Astrocyte (in vitro differentiated cells and primary cell): ENCODE results near the gene TGM3. TPM values are rescaled to one million over a fixed set of nuclear protein-coding genes. Genes with fewer than 3 reads are reported as not detected.

Experiments used
- DNase-seq: peaks from one replicate; pipeline ENCODE4 v3.0.0-alpha.2; 2010; ENCODE audit warnings: low read depth
- FAIRE-seq: peaks from 2 replicates; lab custom pipeline; 2011; peaks lifted over from hg19 to GRCh38; lab: Jason Lieb, UNC
- H2AFZ ChIP-seq: 2 replicates; pipeline ENCODE4 v1.6.0; 2012; ENCODE audit warnings: low read depth, low read length, inconsistent platforms
- H3K27ac ChIP-seq: 2 replicates; pipeline ENCODE4 v1.5.1; 2011; ENCODE audit warnings: low read depth, low read length, inconsistent platforms
- H3K27me3 ChIP-seq: 2 replicates; pipeline ENCODE4 v1.6.0; 2011; ENCODE audit warnings: low read length, inconsistent platforms; ENCODE audit not compliant: insufficient read depth
- H3K36me3 ChIP-seq: 2 replicates; pipeline ENCODE4 v1.5.1; 2011; ENCODE audit warnings: low read length, inconsistent platforms; ENCODE audit not compliant: insufficient read depth
- H3K4me1 ChIP-seq: 2 replicates; pipeline ENCODE4 v1.5.1; 2011; ENCODE audit warnings: low read length, inconsistent platforms; ENCODE audit not compliant: insufficient read depth
- H3K4me2 ChIP-seq: 2 replicates; pipeline ENCODE4 v1.6.0; 2012; ENCODE audit warnings: low read length, inconsistent platforms
- H3K4me3 ChIP-seq: 2 replicates; pipeline ENCODE4 v1.5.1; 2011; ENCODE audit warnings: low read depth, mild to moderate bottlenecking, low read length, inconsistent platforms; ENCODE audit not compliant: insufficient read depth
- H3K79me2 ChIP-seq: 2 replicates; pipeline ENCODE4 v1.6.0; 2012; ENCODE audit warnings: mild to moderate bottlenecking, low read length, inconsistent platforms; ENCODE audit not compliant: insufficient read depth
- H3K9ac ChIP-seq: 2 replicates; pipeline ENCODE4 v1.6.0; 2012; ENCODE audit warnings: mild to moderate bottlenecking, low read length, inconsistent platforms
- H3K9me3 ChIP-seq: 2 replicates; pipeline ENCODE4 v1.5.1; 2012; ENCODE audit warnings: low read depth, mild to moderate bottlenecking, low read length, inconsistent platforms; ENCODE audit not compliant: insufficient read depth
- H4K20me1 ChIP-seq: 2 replicates; pipeline ENCODE4 v1.6.0; 2012; ENCODE audit warnings: low read length, inconsistent platforms; ENCODE audit not compliant: insufficient read depth
- H3K27ac Mint-ChIP-seq: one replicate; pipeline ENCODE4 v1.8.0; 2021; ENCODE audit warnings: mild to moderate bottlenecking, mixed read lengths; ENCODE audit not compliant: unreplicated experiment
- H3K27me3 Mint-ChIP-seq: one replicate; pipeline ENCODE4 v1.8.0; 2021; ENCODE audit warnings: low read depth, mixed read lengths; ENCODE audit not compliant: unreplicated experiment
- H3K36me3 Mint-ChIP-seq: one replicate; pipeline ENCODE4 v1.8.0; 2021; ENCODE audit warnings: low read depth, mixed read lengths; ENCODE audit not compliant: unreplicated experiment
- H3K4me1 Mint-ChIP-seq: one replicate; pipeline ENCODE4 v1.8.0; 2021; ENCODE audit warnings: low read depth, mixed read lengths; ENCODE audit not compliant: unreplicated experiment
- H3K4me3 Mint-ChIP-seq: one replicate; pipeline ENCODE4 v1.8.0; 2021; ENCODE audit warnings: mild to moderate bottlenecking, moderate library complexity, mixed read lengths; ENCODE audit not compliant: unreplicated experiment
- H3K9me3 Mint-ChIP-seq: one replicate; pipeline ENCODE4 v1.8.0; 2021; ENCODE audit warnings: mild to moderate bottlenecking, mixed read lengths; ENCODE audit not compliant: unreplicated experiment
- EZH2 ChIP-seq: IDR thresholded peaks from 2 replicates; pipeline ENCODE4 v1.6.1; 2012; ENCODE audit warnings: mild to moderate bottlenecking, low read length, inconsistent platforms; ENCODE audit not compliant: insufficient read depth
- total RNA-seq: library from RNA; stranded (reverse); gene quantifications from 2 replicates; pipeline ENCODE4 v1.2.1, GENCODE V29; 2021
- TF ChIP-seq, protein P1 (sequence below): IDR thresholded peaks from 2 replicates; pipeline ENCODE4 v1.5.1; 2011; ENCODE audit warnings: low read depth, mild to moderate bottlenecking, inconsistent platforms, low read length, moderate library complexity; ENCODE audit not compliant: insufficient read depth

The TGM3 gene
- total RNA-seq, 1 donor from 2014 or later = not detected

DNA sequence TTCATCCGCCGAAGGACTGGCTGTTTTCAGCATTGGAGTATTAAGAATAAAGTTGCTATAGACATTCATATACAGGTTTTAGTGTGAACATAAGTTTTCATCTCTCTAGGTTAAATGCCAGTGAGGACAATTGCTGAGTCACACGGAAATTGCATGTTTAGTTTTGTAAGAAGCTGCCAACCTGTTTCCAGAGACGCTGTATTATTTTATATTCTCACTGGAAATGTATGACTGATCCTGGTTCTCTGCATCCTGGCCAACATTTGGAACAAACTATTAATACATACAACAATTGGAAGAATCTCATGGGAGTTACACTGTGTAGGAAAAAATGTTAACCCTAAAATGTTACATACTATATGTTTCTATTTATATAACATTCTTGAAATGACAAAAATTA is 68.2 kb downstream of the TGM3 start:
- H3K4me2 ChIP-seq = no peak overlapping the region
- H3K36me3 ChIP-seq = no peaks in the 10 kb centered on the region
- no peaks in the 10 kb centered on the region for H3K27me3 ChIP-seq
- H3K79me2 ChIP-seq = no peaks in the 10 kb centered on the region
- no peak overlapping the region for H2AFZ ChIP-seq
- H3K4me3 ChIP-seq = no peak overlapping the region
- no peaks in the 10 kb centered on the region for H3K4me1 ChIP-seq
- Mint-ChIP-seq H3K27me3 (peaks cover 2% of the 10 kb centered on the region), H3K27ac (no peak overlapping the region), H3K9me3 (peaks cover 6% of the 10 kb centered on the region), H3K4me1 (no peaks in the 10 kb centered on the region), H3K4me3 (no peak overlapping the region), H3K36me3 (no peaks in the 10 kb centered on the region)
- H3K9me3 ChIP-seq = no peaks in the 10 kb centered on the region
- H4K20me1 ChIP-seq = no peaks in the 10 kb centered on the region
- H3K27ac ChIP-seq = no peak overlapping the region
- no peak for DNase-seq
- no peak overlapping the region for H3K9ac ChIP-seq
- FAIRE-seq = no peak
- TF ChIP-seq, protein P1, sequence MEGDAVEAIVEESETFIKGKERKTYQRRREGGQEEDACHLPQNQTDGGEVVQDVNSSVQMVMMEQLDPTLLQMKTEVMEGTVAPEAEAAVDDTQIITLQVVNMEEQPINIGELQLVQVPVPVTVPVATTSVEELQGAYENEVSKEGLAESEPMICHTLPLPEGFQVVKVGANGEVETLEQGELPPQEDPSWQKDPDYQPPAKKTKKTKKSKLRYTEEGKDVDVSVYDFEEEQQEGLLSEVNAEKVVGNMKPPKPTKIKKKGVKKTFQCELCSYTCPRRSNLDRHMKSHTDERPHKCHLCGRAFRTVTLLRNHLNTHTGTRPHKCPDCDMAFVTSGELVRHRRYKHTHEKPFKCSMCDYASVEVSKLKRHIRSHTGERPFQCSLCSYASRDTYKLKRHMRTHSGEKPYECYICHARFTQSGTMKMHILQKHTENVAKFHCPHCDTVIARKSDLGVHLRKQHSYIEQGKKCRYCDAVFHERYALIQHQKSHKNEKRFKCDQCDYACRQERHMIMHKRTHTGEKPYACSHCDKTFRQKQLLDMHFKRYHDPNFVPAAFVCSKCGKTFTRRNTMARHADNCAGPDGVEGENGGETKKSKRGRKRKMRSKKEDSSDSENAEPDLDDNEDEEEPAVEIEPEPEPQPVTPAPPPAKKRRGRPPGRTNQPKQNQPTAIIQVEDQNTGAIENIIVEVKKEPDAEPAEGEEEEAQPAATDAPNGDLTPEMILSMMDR = no peak
- TF ChIP-seq EZH2 = no peak

DNA sequence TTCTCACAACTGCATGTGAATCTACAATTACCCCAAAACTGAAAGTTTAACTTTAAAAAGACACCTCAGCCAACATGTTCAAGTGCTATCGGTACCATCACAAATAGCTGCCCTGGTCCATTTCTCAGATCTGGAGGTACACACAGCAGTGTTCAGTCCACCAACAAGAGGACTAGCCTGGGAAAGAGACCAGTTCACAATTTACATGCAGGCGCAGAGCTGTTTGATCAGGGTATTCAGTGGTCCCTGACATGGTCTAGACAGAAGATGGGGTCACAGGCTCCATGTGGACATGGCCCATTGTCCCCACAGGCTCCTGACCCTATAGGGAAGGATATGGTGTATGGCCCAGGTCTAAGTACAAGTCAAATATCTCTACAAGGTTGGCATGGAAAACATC is 69.3 kb downstream of the TGM3 start:
- no peak overlapping the region for H3K4me3 Mint-ChIP-seq
- no peak overlapping the region for H2AFZ ChIP-seq
- peaks cover 5% of the 10 kb centered on the region for H3K27me3 Mint-ChIP-seq
- DNase-seq (no peak), FAIRE-seq (no peak)
- H3K9ac ChIP-seq = no peak overlapping the region
- H3K36me3 Mint-ChIP-seq = no peaks in the 10 kb centered on the region
- H3K27me3 ChIP-seq = no peaks in the 10 kb centered on the region
- H3K27ac ChIP-seq = no peak overlapping the region
- H3K4me1 ChIP-seq = no peaks in the 10 kb centered on the region
- H3K79me2 ChIP-seq = no peaks in the 10 kb centered on the region
- TF ChIP-seq EZH2 = no peak
- TF ChIP-seq, protein P1 = no peak
- no peaks in the 10 kb centered on the region for H3K4me1 Mint-ChIP-seq
- no peaks in the 10 kb centered on the region for H4K20me1 ChIP-seq
- peaks cover 5% of the 10 kb centered on the region for H3K9me3 Mint-ChIP-seq
- no peak overlapping the region for H3K4me2 ChIP-seq
- H3K27ac Mint-ChIP-seq = no peak overlapping the region
- no peak overlapping the region for H3K4me3 ChIP-seq
- no peaks in the 10 kb centered on the region for H3K9me3 ChIP-seq
- H3K36me3 ChIP-seq = no peaks in the 10 kb centered on the region

DNA sequence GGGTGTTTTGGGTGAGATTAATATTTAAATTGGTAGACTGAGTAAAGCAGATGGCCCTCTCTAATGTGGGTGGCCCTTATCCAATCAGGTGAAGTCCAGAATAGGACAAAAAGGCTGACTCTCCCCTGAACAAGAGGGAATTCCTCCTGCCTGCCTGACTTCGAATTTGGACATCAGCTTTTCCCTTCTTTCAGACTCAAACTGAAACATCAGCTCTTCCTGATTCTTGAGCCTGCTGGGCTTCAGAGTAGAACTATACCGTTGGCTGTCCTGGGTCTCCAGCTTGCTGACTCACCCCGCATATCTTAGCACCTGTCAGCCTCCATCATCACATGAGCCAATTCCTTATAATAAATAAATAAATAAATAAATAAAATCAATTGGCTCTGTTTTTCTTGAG is 69.9 kb downstream of the TGM3 start:
- no peak overlapping the region for H3K4me3 ChIP-seq
- H3K4me1 ChIP-seq = no peaks in the 10 kb centered on the region
- Mint-ChIP-seq H3K27me3 (peaks cover 8% of the 10 kb centered on the region), H3K4me1 (no peaks in the 10 kb centered on the region), H3K36me3 (no peaks in the 10 kb centered on the region), H3K4me3 (no peak overlapping the region), H3K9me3 (peaks cover 5% of the 10 kb centered on the region), H3K27ac (no peak overlapping the region)
- H3K27ac ChIP-seq = no peak overlapping the region
- DNase-seq (no peak), FAIRE-seq (no peak)
- no peaks in the 10 kb centered on the region for H3K27me3 ChIP-seq
- no peak for TF ChIP-seq EZH2
- TF ChIP-seq, protein P1 = no peak
- no peaks in the 10 kb centered on the region for H3K36me3 ChIP-seq
- no peaks in the 10 kb centered on the region for H3K9me3 ChIP-seq
- no peaks in the 10 kb centered on the region for H3K79me2 ChIP-seq
- no peaks in the 10 kb centered on the region for H4K20me1 ChIP-seq
- no peak overlapping the region for H3K9ac ChIP-seq
- no peak overlapping the region for H2AFZ ChIP-seq
- H3K4me2 ChIP-seq = no peak overlapping the region
